K562 (cell line): ENCODE results near the gene TMEM72.

ENCODE experiments used
- CTCF ChIP-seq, 3 experiments: IDR thresholded peaks in 2 of 3; conservative IDR thresholded peaks in 1 of 3; 2 replicates each; pipeline ENCODE4 v1.5.1; 2011 to 2012; ENCODE audit warnings: low read length in 3 of 3, mild to moderate bottlenecking in 3 of 3, control low read depth in 2 of 3, improper control_type of control experiment in 1 of 3, inconsistent platforms in 1 of 3, low read depth in 1 of 3, mixed read lengths in 1 of 3, moderate library complexity in 1 of 3; ENCODE audit not compliant: insufficient read depth in 2 of 3
- HNRNPUL1 ChIP-seq: fragments of 200-400 bp; formaldehyde crosslinking; IDR thresholded peaks from 2 replicates; pipeline ENCODE4 v1.6.1; 2017; ENCODE audit warnings: low read length
- KDM5B ChIP-seq: fragments of 200-600 bp; sonication (generic); IDR thresholded peaks from 2 replicates; pipeline ENCODE4 v1.6.1; 2012; ENCODE audit warnings: low read depth, mild to moderate bottlenecking, moderate library complexity, low read length, control low read depth, inconsistent platforms; ENCODE audit not compliant: insufficient replicate concordance
- MITF ChIP-seq: IDR thresholded peaks from 2 replicates; pipeline ENCODE4 v1.6.1; 2014; ENCODE audit warnings: antibody characterized with exemption
- NR2F6 ChIP-seq: fragments of 450-650 bp; formaldehyde crosslinking; IDR thresholded peaks from 2 replicates; pipeline ENCODE4 v1.4.0; 2020; ENCODE audit warnings: mild to moderate bottlenecking
- POLR2A ChIP-seq: fragments of 450-650 bp; conservative IDR thresholded peaks from 2 replicates; pipeline ENCODE4 v1.6.1; 2016
- RAD51 ChIP-seq: fragments of 450-650 bp; IDR thresholded peaks from 2 replicates; pipeline ENCODE4 v1.7.1; 2016; ENCODE audit warnings: low read depth, mild to moderate bottlenecking, borderline replicate concordance
- RNF219 ChIP-seq: fragments of 250-450 bp; sonication (Bioruptor Pico); IDR thresholded peaks from 2 replicates; pipeline ENCODE4 v1.5.0; 2022; ENCODE audit warnings: mild to moderate bottlenecking
- SIN3B ChIP-seq: fragments of 450-650 bp; IDR thresholded peaks from 2 replicates; pipeline ENCODE4 v1.6.1; 2017; ENCODE audit warnings: low read depth, mild to moderate bottlenecking, moderate library complexity
- TF ChIP-seq, protein P1 (sequence below): fragments of 200-400 bp; formaldehyde crosslinking; IDR thresholded peaks from 2 replicates; pipeline ENCODE4 v1.6.1; 2017; ENCODE audit warnings: mild to moderate bottlenecking, low read depth, low read length, moderate library complexity

- TF ChIP-seq MITF, result no peak
- no peak for TF ChIP-seq HNRNPUL1
- TF ChIP-seq CTCF (IDR thresholded peaks at IDR 0.05 in 2 of 3, conservative IDR thresholded peaks at IDR 0.05 in 1 of 3; ENCODE audit: insufficient read depth in 2 of 3, low read depth in 1 of 3, low read length in 3 of 3), result no peak
- no peak for TF ChIP-seq SIN3B
- no peak for TF ChIP-seq RNF219 (CRISPR knock-in tag)
- no peak for TF ChIP-seq RAD51
- TF ChIP-seq, protein P1, sequence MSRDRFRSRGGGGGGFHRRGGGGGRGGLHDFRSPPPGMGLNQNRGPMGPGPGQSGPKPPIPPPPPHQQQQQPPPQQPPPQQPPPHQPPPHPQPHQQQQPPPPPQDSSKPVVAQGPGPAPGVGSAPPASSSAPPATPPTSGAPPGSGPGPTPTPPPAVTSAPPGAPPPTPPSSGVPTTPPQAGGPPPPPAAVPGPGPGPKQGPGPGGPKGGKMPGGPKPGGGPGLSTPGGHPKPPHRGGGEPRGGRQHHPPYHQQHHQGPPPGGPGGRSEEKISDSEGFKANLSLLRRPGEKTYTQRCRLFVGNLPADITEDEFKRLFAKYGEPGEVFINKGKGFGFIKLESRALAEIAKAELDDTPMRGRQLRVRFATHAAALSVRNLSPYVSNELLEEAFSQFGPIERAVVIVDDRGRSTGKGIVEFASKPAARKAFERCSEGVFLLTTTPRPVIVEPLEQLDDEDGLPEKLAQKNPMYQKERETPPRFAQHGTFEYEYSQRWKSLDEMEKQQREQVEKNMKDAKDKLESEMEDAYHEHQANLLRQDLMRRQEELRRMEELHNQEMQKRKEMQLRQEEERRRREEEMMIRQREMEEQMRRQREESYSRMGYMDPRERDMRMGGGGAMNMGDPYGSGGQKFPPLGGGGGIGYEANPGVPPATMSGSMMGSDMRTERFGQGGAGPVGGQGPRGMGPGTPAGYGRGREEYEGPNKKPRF, result no peak
- no peak for TF ChIP-seq NR2F6
- TF ChIP-seq POLR2A, result no peak
- TF ChIP-seq KDM5B, result no peak
Observed at GRCh38 chr10:44897049-44897448, 14.1 kb upstream of the TMEM72 start.
